MM.1S (cell line): ENCODE data around the gene GNPDA2.

Experiments used
- CTCF ChIP-seq: fragments of 300-600 bp; sonication (generic); IDR thresholded peaks from 2 replicates; pipeline ENCODE4 v1.5.1; 2016; ENCODE audit warnings: antibody characterized with exemption, low read length, mixed read lengths
- EZH2 ChIP-seq: fragments of 300-600 bp; sonication (generic); optimal IDR thresholded peaks from 2 replicates; pipeline ENCODE3; 2017; ENCODE audit warnings: low read depth, mild to moderate bottlenecking, antibody characterized with exemption, low read length, mixed read lengths

- no peak for TF ChIP-seq CTCF
- no peak for TF ChIP-seq EZH2
Measured at GRCh38 chr4:44725166-44725565, 1.2 kb downstream of the GNPDA2 start.
